Measurements from ENCODE around the gene MRPS21.

GRCh38 chr1:150288382-150288781 is 5.3 kb upstream of the MRPS21 start:
- TF ChIP-seq CTCF (IDR thresholded peaks at IDR 0.05) (no peak), POLR2A (IDR thresholded peaks at IDR 0.05) (no peak)
